Activated CD8-positive, alpha-beta T cell treated with anti-CD3 and anti-CD28 coated beads for 36 hours (primary cell): Measurements from ENCODE around the gene GSK3B. TPM values are rescaled to one million over a fixed set of nuclear protein-coding genes. Genes with fewer than 3 reads are reported as not detected.

Experiments used
- ATAC-seq: fragments of 200-7000 bp; cut with Tn5 transposase; one replicate; pipeline ENCODE4 v1.10.0; 2021; ENCODE audit warnings: mild to moderate bottlenecking, moderate library complexity
- CTCF ChIA-PET: fragments of 350-600 bp; sonication (Branson Sonifier 250); formaldehyde crosslinking; loops from one replicate; lab custom pipeline; 2021; ENCODE audit warnings: antibody characterized with exemption; lab: Charles Lee
- POLR2A ChIA-PET: fragments of 350-600 bp; sonication (Branson Sonifier 250); formaldehyde crosslinking; loops from one replicate; lab custom pipeline; 2021; ENCODE audit warnings: antibody characterized with exemption; lab: Charles Lee
- DNase-seq: peaks from one replicate; pipeline ENCODE4 v3.0.0-alpha.2; 2020
- H3K27ac Mint-ChIP-seq: one replicate; pipeline ENCODE4 v1.8.0; 2021; ENCODE audit warnings: mild to moderate bottlenecking, mixed read lengths
- H3K27me3 Mint-ChIP-seq: one replicate; pipeline ENCODE4 v1.8.0; 2021; ENCODE audit warnings: mixed read lengths
- H3K36me3 Mint-ChIP-seq: one replicate; pipeline ENCODE4 v1.8.0; 2021; ENCODE audit warnings: low read depth, mixed read lengths
- H3K4me1 Mint-ChIP-seq: one replicate; pipeline ENCODE4 v1.8.0; 2021; ENCODE audit warnings: low read depth, mixed read lengths
- H3K4me3 Mint-ChIP-seq: one replicate; pipeline ENCODE4 v1.8.0; 2021; ENCODE audit warnings: mild to moderate bottlenecking, moderate library complexity, mixed read lengths
- H3K9me3 Mint-ChIP-seq: one replicate; pipeline ENCODE4 v1.8.0; 2021; ENCODE audit warnings: mixed read lengths
- CTCF ChIP-seq: fragments of 200-600 bp; IDR thresholded peaks from one replicate; pipeline ENCODE4 v1.8.0; 2022; ENCODE audit warnings: antibody characterized with exemption, mild to moderate bottlenecking
- intact Hi-C: fragments of 100-400 bp; cut with micrococcal nuclease; formaldehyde crosslinking; loops from one replicate; pipeline ENCODE4 v1.10.0; 2022
- total RNA-seq, 2 experiments: library from RNA; stranded (reverse); gene quantifications; one replicate each; pipeline ENCODE4 v1.2.3, GENCODE V29; 2021

The GSK3B gene
- total RNA-seq, 2 experiments from 2014 or later, result 29.0 to 32.1 TPM

- intact Hi-C loops, result no loop called here
- peaks cover 20% of the 10 kb centered on the region for H3K36me3 Mint-ChIP-seq
- no peak for TF ChIP-seq CTCF
- no peak for ATAC-seq
- H3K27me3 Mint-ChIP-seq, result no peaks in the 10 kb centered on the region
- peaks cover 8% of the 10 kb centered on the region for H3K9me3 Mint-ChIP-seq
- CTCF ChIA-PET, result interaction anchor here (0.6 to 1.0 kb wide), 2 partner anchors 122 to 140 kb away, joined by 3 read pairs; no protein-coding TSS in a partner anchor
- no peak for DNase-seq
- no peak overlapping the region for H3K27ac Mint-ChIP-seq
- H3K4me3 Mint-ChIP-seq, result no peak overlapping the region
- POLR2A ChIA-PET, result no interaction called here
- H3K4me1 Mint-ChIP-seq, result peaks cover 58% of the 10 kb centered on the region
Measured at GRCh38 chr3:120031561-120031960, 62.7 kb downstream of the GSK3B start.

- Mint-ChIP-seq H3K27ac (no peak overlapping the region), H3K36me3 (peaks cover 21% of the 10 kb centered on the region), H3K4me3 (no peak overlapping the region), H3K4me1 (peaks cover 67% of the 10 kb centered on the region), H3K9me3 (peaks cover 6% of the 10 kb centered on the region), H3K27me3 (no peaks in the 10 kb centered on the region)
- intact Hi-C loops, result no loop called here
- no peak for TF ChIP-seq CTCF
- no peak for DNase-seq
- ATAC-seq, result no peak
- ChIA-PET CTCF (no interaction called here), POLR2A (interaction anchor here (0.7 to 1.6 kb wide), 2 partner anchors 63 to 71 kb away, joined by 3 read pairs; no protein-coding TSS in a partner anchor)
Measured at GRCh38 chr3:120029749-120030148, 64.5 kb downstream of the GSK3B start.

GRCh38 chr3:120028271-120029047 lies 65.8 kb downstream of the GSK3B start:
- H3K36me3 Mint-ChIP-seq, result peaks cover 12% of the 10 kb centered on the region
- peak overlapping the region; percentile 0 for H3K27ac Mint-ChIP-seq
- ATAC-seq (no peak), DNase-seq (no peak)
- no peak for TF ChIP-seq CTCF
- intact Hi-C loops, result no loop called here
- H3K4me3 Mint-ChIP-seq, result no peak overlapping the region
- H3K27me3 Mint-ChIP-seq, result no peaks in the 10 kb centered on the region
- peaks cover 65% of the 10 kb centered on the region for H3K4me1 Mint-ChIP-seq
- H3K9me3 Mint-ChIP-seq, result peaks cover 2% of the 10 kb centered on the region
- ChIA-PET POLR2A (interaction anchor here (1.6 kb wide), 1 partner anchor 65 kb away, joined by 3 read pairs; no protein-coding TSS in a partner anchor), CTCF (no interaction called here)

- no peak overlapping the region for H3K4me3 Mint-ChIP-seq
- peaks cover 4% of the 10 kb centered on the region for H3K36me3 Mint-ChIP-seq
- ATAC-seq (no peak), DNase-seq (no peak)
- H3K4me1 Mint-ChIP-seq, result peaks cover 68% of the 10 kb centered on the region
- TF ChIP-seq CTCF, result no peak
- ChIA-PET POLR2A (no interaction called here), CTCF (no interaction called here)
- no peaks in the 10 kb centered on the region for H3K9me3 Mint-ChIP-seq
- no peaks in the 10 kb centered on the region for H3K27me3 Mint-ChIP-seq
- no peak overlapping the region for H3K27ac Mint-ChIP-seq
- intact Hi-C loops, result no loop called here
Measured at GRCh38 chr3:120027226-120027625, 67.0 kb downstream of the GSK3B start.

GRCh38 chr3:120025520-120025919 lies 68.7 kb downstream of the GSK3B start:
- Mint-ChIP-seq H3K4me1 (peaks cover 69% of the 10 kb centered on the region), H3K4me3 (no peak overlapping the region), H3K9me3 (no peaks in the 10 kb centered on the region), H3K36me3 (peaks cover 7% of the 10 kb centered on the region), H3K27me3 (no peaks in the 10 kb centered on the region), H3K27ac (peak overlapping the region; percentile 32)
- peak; percentile 30 for DNase-seq
- ChIA-PET POLR2A (no interaction called here), CTCF (no interaction called here)
- intact Hi-C loops, result no loop called here
- TF ChIP-seq CTCF, result no peak
- peak; percentile 83 for ATAC-seq
